GM21825 (cell line): Measurements from ENCODE around the gene SIM2.

Source experiments
- ATAC-seq: cut with Tn5 transposase; IDR thresholded peaks from one replicate; pipeline ENCODE4 v1.9.1; 2021; ENCODE audit warnings: mild to moderate bottlenecking, moderate library complexity; ENCODE audit not compliant: unreplicated experiment

Gene SIM2

GRCh38 chr21:36700295-36700970 is 1.5 kb downstream of the SIM2 start:
- no peak for ATAC-seq

DNA sequence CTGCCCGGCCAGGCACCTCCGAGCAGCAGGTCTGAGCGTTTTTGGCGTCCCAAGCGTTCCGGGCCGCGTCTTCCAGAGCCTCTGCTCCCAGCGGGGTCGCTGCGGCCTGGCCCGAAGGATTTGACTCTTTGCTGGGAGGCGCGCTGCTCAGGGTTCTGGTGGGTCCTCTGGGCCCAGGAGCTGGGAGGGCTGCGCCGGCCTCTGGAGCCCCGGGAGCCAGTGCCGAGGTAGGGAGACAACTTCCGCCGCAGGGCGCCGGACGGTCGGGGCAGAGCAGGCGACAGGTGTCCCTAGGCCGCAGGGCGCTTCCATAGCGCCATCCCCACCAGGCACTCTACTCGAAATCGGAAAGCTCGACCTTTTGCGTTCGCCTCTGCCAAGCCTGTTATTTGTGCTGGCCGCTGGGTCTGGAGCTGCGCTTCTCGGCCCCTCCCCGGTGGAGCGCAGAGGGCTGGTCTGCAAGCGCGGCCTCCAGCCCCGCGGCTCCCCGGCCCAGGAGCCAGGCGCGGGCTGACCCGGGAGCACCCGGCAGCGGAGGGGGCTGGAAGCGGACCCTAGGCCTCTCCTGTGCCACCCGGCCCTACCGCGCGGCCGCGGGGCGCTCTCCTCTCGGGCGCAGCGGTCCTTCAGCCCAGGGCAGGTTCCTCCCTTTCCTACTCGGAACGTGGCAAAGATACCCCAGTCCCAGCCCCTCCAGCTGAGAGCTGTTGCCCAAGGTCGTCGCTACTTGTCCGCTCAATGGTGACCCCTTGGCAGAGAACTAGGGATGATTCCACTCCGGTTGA is 2.2 kb downstream of the SIM2 start:
- no peak for ATAC-seq

- ATAC-seq: no peak
These were observed 3.1 kb downstream of the SIM2 start for GRCh38 chr21:36701756-36702621.

DNA sequence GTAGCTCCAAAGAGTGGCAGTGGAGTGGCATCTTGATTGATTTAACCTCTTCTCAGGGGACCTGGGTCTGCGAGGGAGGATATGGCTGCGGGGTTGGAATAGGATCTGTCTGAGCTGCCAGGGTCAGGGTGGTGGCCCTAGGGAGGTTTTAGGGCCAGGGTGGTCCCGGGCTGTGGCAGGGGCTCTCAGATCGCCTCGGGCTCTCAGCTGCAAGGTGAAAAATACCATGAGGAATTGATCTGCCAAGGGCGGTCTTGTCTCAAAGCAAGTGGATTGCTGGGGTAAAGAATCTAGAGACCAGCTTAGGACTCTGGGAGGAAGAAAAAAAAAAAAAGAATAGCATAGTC is 3.7 kb downstream of the SIM2 start:
- no peak for ATAC-seq

GRCh38 chr21:36703123-36703522 is 4.2 kb downstream of the SIM2 start:
- no peak for ATAC-seq

GRCh38 chr21:36703626-36704280 is 4.8 kb downstream of the SIM2 start:
- no peak for ATAC-seq

- no peak for ATAC-seq
These were observed 5.5 kb downstream of the SIM2 start for GRCh38 chr21:36704281-36704957.

- ATAC-seq: no peak
These were observed 6.2 kb downstream of the SIM2 start for GRCh38 chr21:36704958-36705678.

DNA sequence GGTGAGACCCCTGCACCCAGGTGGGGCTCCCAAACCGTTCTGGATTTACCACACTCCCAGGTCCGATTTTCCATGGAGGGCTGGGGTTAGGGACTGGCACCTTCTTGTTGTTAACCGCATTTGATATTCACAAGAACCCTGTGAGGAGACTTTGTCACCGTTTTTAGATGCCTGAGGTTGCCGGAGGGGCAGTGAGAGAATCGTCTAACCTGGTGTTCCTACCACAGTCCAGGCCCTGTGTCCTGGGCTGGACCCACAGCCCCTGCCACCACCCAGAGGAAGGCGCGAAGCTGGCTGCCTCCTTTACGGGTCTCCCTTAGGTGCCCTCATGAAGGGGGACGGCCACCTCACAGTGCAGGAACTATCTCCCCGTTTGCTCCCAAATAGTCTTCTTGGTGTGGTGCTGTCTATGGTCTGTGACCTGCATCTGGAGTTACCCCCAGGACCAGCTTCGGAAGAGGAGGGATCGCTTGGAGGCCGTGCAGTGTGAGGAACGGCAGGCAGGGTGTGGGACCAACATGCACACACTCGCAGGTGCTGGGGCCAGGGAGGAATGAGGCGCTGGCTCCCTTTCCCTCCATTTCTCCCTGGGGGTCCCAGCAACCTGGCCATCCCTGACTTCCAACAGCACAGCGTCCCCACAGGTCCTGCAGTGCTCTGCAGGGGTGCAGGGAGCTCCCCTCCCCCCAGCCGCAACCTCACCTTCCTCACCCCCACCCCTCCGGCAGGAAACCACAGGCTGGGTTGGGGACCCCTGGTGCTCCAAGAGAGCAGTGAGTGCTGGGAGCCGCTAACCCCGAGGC is 7.0 kb downstream of the SIM2 start:
- no peak for ATAC-seq

DNA sequence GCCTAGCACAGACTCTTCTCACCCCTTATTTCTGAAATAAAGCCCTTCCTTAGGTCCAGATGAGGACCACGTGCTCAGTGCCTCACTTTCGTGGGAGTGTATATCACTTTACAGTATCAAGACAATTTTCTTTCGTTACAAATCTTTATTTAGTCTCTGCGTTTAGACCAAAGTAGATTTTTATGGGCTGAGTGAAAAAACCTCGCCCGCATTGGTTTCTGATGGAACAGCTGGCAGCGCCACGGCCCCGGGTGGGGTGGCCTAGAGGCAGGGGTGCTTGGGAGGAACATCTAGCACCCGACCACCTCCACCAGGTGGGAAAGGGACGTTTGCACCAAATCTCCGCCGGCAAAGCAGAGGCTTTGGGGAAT is 7.6 kb downstream of the SIM2 start:
- no peak for ATAC-seq

DNA sequence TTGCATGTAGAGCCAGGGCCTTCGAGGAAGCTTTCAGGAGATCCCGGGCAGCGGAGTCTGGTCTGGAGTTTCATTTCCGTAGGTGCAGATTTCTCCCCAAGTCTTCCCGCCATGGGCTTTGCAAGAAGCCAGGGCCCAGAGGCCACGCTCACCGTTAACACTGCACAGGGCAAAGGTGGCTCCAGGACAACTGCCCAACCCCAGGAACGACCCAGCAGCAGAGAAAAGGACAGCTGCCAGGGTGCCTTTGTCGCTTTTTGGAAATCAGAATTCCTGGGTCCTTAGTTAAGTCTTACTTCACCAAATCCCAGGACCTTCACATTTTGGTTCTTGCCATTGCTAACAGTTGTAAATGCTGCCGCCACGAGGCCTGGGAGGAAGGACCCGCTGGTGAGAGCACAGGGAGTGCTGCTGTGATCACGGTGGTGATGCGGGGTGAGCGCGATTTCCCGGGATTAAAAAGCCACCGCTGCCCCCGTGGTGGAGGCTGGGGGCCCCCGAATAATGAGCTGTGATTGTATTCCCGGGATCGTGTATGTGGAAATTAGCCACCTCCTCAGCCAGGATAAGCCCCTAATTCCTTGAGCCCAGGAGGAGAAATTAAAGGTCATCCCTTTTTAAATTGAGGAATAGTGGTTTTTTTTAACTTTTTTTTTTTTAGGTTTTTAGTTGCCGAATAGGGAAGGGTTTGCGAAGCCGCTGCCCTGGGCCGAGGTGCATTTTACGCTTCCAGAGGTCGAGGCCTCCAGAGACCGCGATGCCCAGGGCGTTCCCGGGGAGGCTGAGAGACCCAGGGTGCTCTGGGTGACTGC is 8.2 kb downstream of the SIM2 start:
- ATAC-seq: no peak

DNA sequence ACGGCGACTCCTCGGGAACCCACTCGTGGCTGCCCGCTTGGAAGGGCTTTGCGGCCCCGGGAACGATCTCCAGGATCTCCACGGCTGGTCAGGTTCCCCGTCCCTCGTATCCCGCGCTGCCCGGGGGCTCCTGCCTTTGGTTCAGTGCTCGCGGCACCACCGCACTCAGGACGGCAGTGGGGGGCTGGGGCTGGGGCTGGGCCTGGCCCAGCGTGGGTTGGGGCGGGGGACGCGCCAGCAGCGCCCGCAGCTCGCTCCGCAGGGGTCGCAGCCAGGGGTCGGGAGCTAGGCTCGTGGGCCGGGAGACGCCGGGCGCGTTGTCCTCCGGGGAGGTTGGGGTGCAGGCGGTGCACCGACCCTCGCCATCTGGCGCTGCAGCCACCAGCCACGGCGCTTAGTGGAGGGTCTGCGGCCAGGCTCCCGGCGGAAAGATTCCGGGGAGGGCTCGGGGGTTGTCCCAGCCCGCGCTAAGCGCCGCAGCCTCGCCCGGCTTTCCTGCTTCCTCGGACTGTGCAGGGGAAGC is 8.9 kb downstream of the SIM2 start:
- ATAC-seq: no peak

GRCh38 chr21:36708286-36709029 is 9.5 kb downstream of the SIM2 start:
- no peak for ATAC-seq

GRCh38 chr21:36709030-36709867 is 10.3 kb downstream of the SIM2 start:
- no peak for ATAC-seq

DNA sequence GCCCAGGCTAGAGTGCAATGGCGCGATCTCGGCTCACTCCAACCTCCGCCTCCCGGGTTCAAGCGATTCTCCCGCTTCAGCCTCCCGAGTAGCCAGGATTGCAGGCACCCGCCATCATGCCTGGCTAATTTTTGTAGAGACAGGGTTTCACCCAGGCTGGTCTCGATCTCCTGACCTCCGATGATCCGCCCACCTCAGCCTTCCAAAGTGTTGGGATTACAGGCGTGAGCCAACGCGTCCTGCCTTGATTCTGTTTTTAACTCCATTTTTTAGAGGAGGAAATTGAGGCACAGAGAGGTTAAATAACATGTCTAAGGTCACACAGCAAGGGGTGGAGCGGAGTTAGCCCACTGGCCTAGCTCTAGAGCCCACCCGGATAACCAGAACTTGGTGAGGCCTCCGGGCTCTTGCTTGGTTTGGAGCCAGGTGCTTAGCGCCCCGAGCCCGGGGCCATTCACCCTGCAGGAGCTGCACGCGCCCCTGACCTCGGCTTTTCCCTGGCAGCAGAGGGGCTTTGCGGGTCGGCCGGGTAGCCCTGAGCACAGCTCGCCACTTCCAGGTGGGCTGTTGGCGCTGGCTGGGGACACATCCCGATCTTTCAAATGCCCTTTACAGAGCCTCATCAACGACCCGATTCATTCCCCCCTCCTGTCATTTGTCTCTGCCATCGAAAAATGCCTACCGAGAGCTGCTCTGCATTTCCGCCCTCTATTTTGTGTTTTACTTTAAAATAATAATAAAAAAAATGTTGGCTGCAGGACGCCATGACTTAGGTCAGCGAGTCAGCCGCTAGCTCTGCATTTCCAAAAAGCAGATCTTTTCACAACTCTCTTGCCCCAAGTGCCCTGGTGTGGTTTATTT is 11.2 kb downstream of the SIM2 start:
- ATAC-seq: no peak

GRCh38 chr21:36710729-36711048 is 11.8 kb downstream of the SIM2 start:
- ATAC-seq: no peak
